Testis (tissue), 3 donors: Measurements from ENCODE around the gene CD109. TPM values are rescaled to one million over a fixed set of nuclear protein-coding genes. Genes with fewer than 3 reads are reported as not detected.

ENCODE experiments used
- DNase-seq: peaks from one replicate; pipeline ENCODE4 v3.0.0-alpha.2; 2019
- H3K27ac ChIP-seq, 2 donors: fragments of 200-600 bp; sonication (generic); one replicate each; pipeline ENCODE4 v1.5.1; 2019
- H3K27me3 ChIP-seq: fragments of 200-600 bp; sonication (generic); one replicate; pipeline ENCODE4 v1.5.1; 2019
- H3K36me3 ChIP-seq: fragments of 200-600 bp; sonication (generic); one replicate; pipeline ENCODE4 v1.5.1; 2017; ENCODE audit warnings: low read depth; ENCODE audit errors: missing control alignments
- H3K4me1 ChIP-seq: fragments of 200-600 bp; sonication (generic); one replicate; pipeline ENCODE4 v1.5.1; 2019
- H3K4me3 ChIP-seq, 2 donors: fragments of 200-600 bp; sonication (generic); one replicate each; pipeline ENCODE4 v1.5.1; 2017 to 2019
- H3K9me3 ChIP-seq: fragments of 200-600 bp; sonication (generic); one replicate; pipeline ENCODE4 v1.5.1; 2017
- POLR2A ChIP-seq: fragments of 450-650 bp; IDR thresholded peaks from one replicate; pipeline ENCODE4 v1.6.1; 2017; ENCODE audit warnings: antibody characterized with exemption, mild to moderate bottlenecking, moderate library complexity
- WGBS, 2 donors: methylation state at CpG; one replicate each; pipeline ENCODE4 v1.1.5; 2018; 5-methylcytosine and 5-hydroxymethylcytosine counted together
- intact Hi-C: fragments of 100-400 bp; cut with DNase I; formaldehyde crosslinking; loops from one replicate; pipeline ENCODE4 v1.15.1; 2023; ENCODE audit warnings: low total_unique reads
- polyA plus RNA-seq: library from polyadenylated mRNA; stranded (reverse); fragments of 350-450 nt; fragmentation: Illumina TruSeq; extraction: RNeasy Lipid Tissue Mini Kit (QIAGEN cat#74804); gene quantifications from one replicate; pipeline ENCODE4 v1.2.3, GENCODE V29; 2014; ENCODE audit warnings: low read depth, low replicate concordance; ENCODE audit not compliant: insufficient read depth
- total RNA-seq, 2 donors: library from RNA; depleted of rRNA; stranded (reverse); fragments of >200 nt; gene quantifications; one replicate each; pipeline ENCODE4 v1.2.3, GENCODE V29; 2016
- TF ChIP-seq, protein P1 (sequence below), 3 experiments: fragments of 450-650 bp in 2 of 3; fragments of 200-600 bp in 1 of 3; sonication (generic) in 1 of 3; IDR thresholded peaks; one replicate each; pipeline ENCODE4 v1.5.1; 2016 to 2019; ENCODE audit warnings: antibody characterized with exemption in 3 of 3, mild to moderate bottlenecking in 2 of 3, moderate library complexity in 1 of 3

CD109 gene
- total and polyA plus RNA-seq, 3 donors from 2014 or later = 4.0 to 7.0 (median 5.4) TPM

GRCh38 chr6:73696966-73697655 lies 1.1 kb downstream of the CD109 start:
- Histone ChIP-seq H3K4me3 (no peak overlapping the region), H3K36me3 (no peaks in the 10 kb centered on the region), H3K27me3 (no peaks in the 10 kb centered on the region), H3K9me3 (no peaks in the 10 kb centered on the region), H3K27ac (no peak overlapping the region), H3K4me1 (no peaks in the 10 kb centered on the region)
- TF ChIP-seq POLR2A = no peak
- TF ChIP-seq, protein P1, sequence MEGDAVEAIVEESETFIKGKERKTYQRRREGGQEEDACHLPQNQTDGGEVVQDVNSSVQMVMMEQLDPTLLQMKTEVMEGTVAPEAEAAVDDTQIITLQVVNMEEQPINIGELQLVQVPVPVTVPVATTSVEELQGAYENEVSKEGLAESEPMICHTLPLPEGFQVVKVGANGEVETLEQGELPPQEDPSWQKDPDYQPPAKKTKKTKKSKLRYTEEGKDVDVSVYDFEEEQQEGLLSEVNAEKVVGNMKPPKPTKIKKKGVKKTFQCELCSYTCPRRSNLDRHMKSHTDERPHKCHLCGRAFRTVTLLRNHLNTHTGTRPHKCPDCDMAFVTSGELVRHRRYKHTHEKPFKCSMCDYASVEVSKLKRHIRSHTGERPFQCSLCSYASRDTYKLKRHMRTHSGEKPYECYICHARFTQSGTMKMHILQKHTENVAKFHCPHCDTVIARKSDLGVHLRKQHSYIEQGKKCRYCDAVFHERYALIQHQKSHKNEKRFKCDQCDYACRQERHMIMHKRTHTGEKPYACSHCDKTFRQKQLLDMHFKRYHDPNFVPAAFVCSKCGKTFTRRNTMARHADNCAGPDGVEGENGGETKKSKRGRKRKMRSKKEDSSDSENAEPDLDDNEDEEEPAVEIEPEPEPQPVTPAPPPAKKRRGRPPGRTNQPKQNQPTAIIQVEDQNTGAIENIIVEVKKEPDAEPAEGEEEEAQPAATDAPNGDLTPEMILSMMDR (IDR thresholded peaks at IDR 0.05) = no peak
- intact Hi-C loops = no loop called here
- no peak for DNase-seq
- 65 to 68% methylated on average over 10 of the region's 10 CpGs for WGBS, 2 donors

DNA sequence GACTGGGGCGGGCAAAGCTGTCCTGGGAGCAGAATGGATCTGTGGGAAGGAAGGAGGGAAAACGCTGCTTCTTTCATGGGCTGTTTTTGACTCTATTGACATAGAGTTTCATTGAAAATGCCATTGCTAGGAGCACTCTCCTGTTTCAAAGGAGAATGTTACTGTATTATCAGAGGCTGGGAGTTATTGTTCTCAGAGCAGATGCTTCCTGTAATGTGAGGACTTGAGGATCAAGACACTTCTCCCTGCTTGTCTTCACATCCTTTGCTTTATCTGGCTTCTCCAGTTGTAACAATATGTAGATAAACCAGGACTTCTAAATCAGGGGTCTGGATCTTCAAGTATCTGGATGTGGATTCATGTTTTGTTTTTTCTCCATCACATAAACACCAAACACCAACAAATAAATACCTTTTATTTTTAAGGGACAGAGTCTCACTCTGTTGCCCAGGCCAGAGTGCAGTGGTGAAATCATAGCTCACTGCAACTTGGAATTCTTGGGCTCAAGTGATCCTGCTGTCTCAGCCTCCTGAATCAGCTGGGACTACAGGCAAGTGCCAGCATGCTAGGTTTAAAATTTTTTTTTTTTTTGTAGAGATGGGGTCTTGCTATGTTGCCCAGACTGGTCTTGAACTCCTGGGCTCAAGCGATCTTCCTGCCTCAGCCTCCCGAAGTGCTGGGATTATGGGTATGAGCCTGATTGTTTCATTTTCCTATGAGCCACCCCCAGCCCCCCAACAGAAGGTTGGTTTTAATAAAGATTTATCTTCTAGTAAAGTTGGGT lies 3.9 kb downstream of the CD109 start:
- intact Hi-C loops = no loop called here
- DNase-seq = no peak
- Histone ChIP-seq H3K4me3 (no peak overlapping the region), H3K9me3 (no peaks in the 10 kb centered on the region), H3K4me1 (no peaks in the 10 kb centered on the region), H3K27ac (no peak overlapping the region), H3K36me3 (no peaks in the 10 kb centered on the region), H3K27me3 (no peaks in the 10 kb centered on the region)
- 78 to 88% methylated on average over 4 of the region's 4 CpGs for WGBS, 2 donors
- TF ChIP-seq POLR2A = no peak
- TF ChIP-seq, protein P1 (IDR thresholded peaks at IDR 0.05) = no peak

DNA sequence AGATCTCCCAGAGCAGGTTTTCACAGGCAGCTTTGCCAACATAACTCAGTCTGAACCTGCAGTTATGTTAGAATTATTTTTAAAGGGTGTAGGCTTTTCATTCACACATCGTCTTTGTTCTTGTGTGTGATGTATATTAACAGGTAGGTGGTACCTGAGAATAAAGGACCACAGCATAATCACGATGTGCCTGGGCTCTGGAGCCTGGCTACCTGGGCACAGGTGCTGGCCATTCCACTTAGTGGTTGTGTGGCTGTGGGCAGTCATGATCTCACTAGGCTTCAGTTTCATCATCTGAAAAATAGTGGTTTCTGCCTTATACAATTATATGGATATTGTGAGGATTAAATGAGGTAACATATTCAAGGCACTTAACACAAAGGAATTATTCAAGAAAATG lies 6.4 kb downstream of the CD109 start:
- Histone ChIP-seq H3K27me3 (no peaks in the 10 kb centered on the region), H3K4me3 (no peak overlapping the region), H3K36me3 (no peaks in the 10 kb centered on the region), H3K4me1 (no peaks in the 10 kb centered on the region), H3K9me3 (no peaks in the 10 kb centered on the region), H3K27ac (no peak overlapping the region)
- intact Hi-C loops = no loop called here
- TF ChIP-seq, protein P1 (IDR thresholded peaks at IDR 0.05) = no peak
- TF ChIP-seq POLR2A = no peak
- DNase-seq = no peak
- WGBS, 2 donors = 90 to 98% methylated on average over 2 of the region's 2 CpGs

GRCh38 chr6:73703466-73703865 lies 7.5 kb downstream of the CD109 start:
- intact Hi-C loops = no loop called here
- 79 to 92% methylated on average over 1 of the region's 1 CpG for WGBS, 2 donors
- H3K4me1 ChIP-seq = no peaks in the 10 kb centered on the region
- TF ChIP-seq POLR2A = no peak
- TF ChIP-seq, protein P1 (IDR thresholded peaks at IDR 0.05) = no peak
- H3K9me3 ChIP-seq = no peaks in the 10 kb centered on the region
- no peak overlapping the region for H3K4me3 ChIP-seq
- no peak for DNase-seq
- no peaks in the 10 kb centered on the region for H3K27me3 ChIP-seq
- H3K27ac ChIP-seq = no peak overlapping the region
- H3K36me3 ChIP-seq = no peaks in the 10 kb centered on the region
